Lower leg skin (tissue), 3 donors: ENCODE results near the gene EPYC.

Experiments used
- CTCF ChIP-seq, 3 donors: fragments of 450-650 bp; IDR thresholded peaks; one replicate each; pipeline ENCODE4 v1.5.1; 2016; ENCODE audit warnings: antibody characterized with exemption in 3 of 3, mild to moderate bottlenecking in 3 of 3, moderate library complexity in 2 of 3
- POLR2A ChIP-seq, 2 donors: fragments of 450-650 bp; IDR thresholded peaks; one replicate each; pipeline ENCODE4 v1.6.1; 2016 to 2017; ENCODE audit warnings: antibody characterized with exemption in 2 of 2, mild to moderate bottlenecking in 1 of 2, moderate library complexity in 1 of 2

GRCh38 chr12:90991952-90992465 is 12.8 kb downstream of the EPYC start:
- TF ChIP-seq POLR2A (IDR thresholded peaks at IDR 0.05) (no peak), CTCF (IDR thresholded peaks at IDR 0.05) (no peak)
